Fibroblast of peridontal ligament (primary cell): ENCODE results near the gene TMEM174.

Source experiments
- DNase-seq: peaks from one replicate; pipeline ENCODE4 v3.0.0-alpha.2; 2010; ENCODE audit errors: extremely low read depth

TMEM174 gene

GRCh38 chr5:73172951-73173350, at the start of gene TMEM174:
TSS of gene TMEM174 (plus strand) at chr5:73173193. CDS start at chr5:73173244, 51 bp downstream.
- DNase-seq = no peak

GRCh38 chr5:73125289-73125688, 47.7 kb upstream of the TMEM174 start:
- no peak for DNase-seq

- DNase-seq = peak; percentile 8
These were observed 46.6 kb upstream of the TMEM174 start for GRCh38 chr5:73126381-73126780.

- no peak for DNase-seq
These were observed 46.0 kb upstream of the TMEM174 start for GRCh38 chr5:73126957-73127356.

- no peak for DNase-seq
These were observed 43.9 kb upstream of the TMEM174 start for GRCh38 chr5:73129143-73129542.

GRCh38 chr5:73130811-73131210, 42.2 kb upstream of the TMEM174 start:
- no peak for DNase-seq

GRCh38 chr5:73131711-73132425, 41.1 kb upstream of the TMEM174 start:
- no peak for DNase-seq

GRCh38 chr5:73132759-73133158, 40.2 kb upstream of the TMEM174 start:
- DNase-seq = no peak

- no peak for DNase-seq
These were observed 38.0 kb upstream of the TMEM174 start for GRCh38 chr5:73135021-73135420.

GRCh38 chr5:73135429-73136054, 37.5 kb upstream of the TMEM174 start:
- DNase-seq = peak; percentile 38

GRCh38 chr5:73136055-73136562, 36.9 kb upstream of the TMEM174 start:
- no peak for DNase-seq

- DNase-seq = no peak
These were observed 35.1 kb upstream of the TMEM174 start for GRCh38 chr5:73137563-73138530.

GRCh38 chr5:73139485-73139884, 33.5 kb upstream of the TMEM174 start:
- DNase-seq = no peak

GRCh38 chr5:73140801-73141200, 32.2 kb upstream of the TMEM174 start:
- DNase-seq = no peak

- no peak for DNase-seq
These were observed 31.0 kb upstream of the TMEM174 start for GRCh38 chr5:73142035-73142434.

- DNase-seq = no peak
These were observed 29.3 kb upstream of the TMEM174 start for GRCh38 chr5:73143716-73144115.

- no peak for DNase-seq
These were observed 23.5 kb upstream of the TMEM174 start for GRCh38 chr5:73149540-73149939.

GRCh38 chr5:73150876-73151275, 22.1 kb upstream of the TMEM174 start:
- no peak for DNase-seq

GRCh38 chr5:73151766-73152410, 21.1 kb upstream of the TMEM174 start:
- DNase-seq = no peak

GRCh38 chr5:73152411-73153388, 20.3 kb upstream of the TMEM174 start:
- DNase-seq = no peak
